Stimulated activated CD4-positive, alpha-beta T cell treated with anti-CD3 and anti-CD28 coated beads, TNF-alpha, amount 100 ng/mL, for 1 hour (primary cell): ENCODE data around the gene LMCD1.

Source experiments
- DNase-seq, 3 donors: peaks; one replicate each; pipeline ENCODE4 v3.0.0-alpha.2; 2020; ENCODE audit warnings: low read depth in 3 of 3, low spot score in 1 of 3

The LMCD1 gene

GRCh38 chr3:8503871-8504610 is 2.4 kb downstream of the LMCD1 start:
- no peak for DNase-seq

- DNase-seq: no peak
These were observed 3.0 kb downstream of the LMCD1 start for GRCh38 chr3:8504611-8504973.

GRCh38 chr3:8505621-8506020 is 4.0 kb downstream of the LMCD1 start:
- DNase-seq: no peak

GRCh38 chr3:8506571-8507061 is 5.0 kb downstream of the LMCD1 start:
- DNase-seq: no peak

- DNase-seq: no peak
These were observed 5.9 kb downstream of the LMCD1 start for GRCh38 chr3:8507496-8507895.

GRCh38 chr3:8509961-8510360 is 8.3 kb downstream of the LMCD1 start:
- no peak for DNase-seq

GRCh38 chr3:8512234-8512633 is 10.6 kb downstream of the LMCD1 start:
- DNase-seq: no peak

- DNase-seq: no peak
These were observed 14.5 kb downstream of the LMCD1 start for GRCh38 chr3:8516047-8516661.

- no peak for DNase-seq
These were observed 15.2 kb downstream of the LMCD1 start for GRCh38 chr3:8516783-8517182.

- DNase-seq: no peak
These were observed 15.9 kb downstream of the LMCD1 start for GRCh38 chr3:8517487-8517886.

GRCh38 chr3:8518138-8518537 is 16.5 kb downstream of the LMCD1 start:
- DNase-seq: no peak

GRCh38 chr3:8519156-8519555 is 17.5 kb downstream of the LMCD1 start:
- no peak for DNase-seq

GRCh38 chr3:8519774-8520448 is 18.3 kb downstream of the LMCD1 start:
- no peak for DNase-seq

GRCh38 chr3:8520816-8521403 is 19.3 kb downstream of the LMCD1 start:
- no peak for DNase-seq

- no peak for DNase-seq
These were observed 21.4 kb downstream of the LMCD1 start for GRCh38 chr3:8523041-8523440.

GRCh38 chr3:8524249-8524648 is 22.6 kb downstream of the LMCD1 start:
- DNase-seq: no peak

GRCh38 chr3:8524656-8525399 is 23.2 kb downstream of the LMCD1 start:
- no peak for DNase-seq

- DNase-seq: no peak
These were observed 24.3 kb downstream of the LMCD1 start for GRCh38 chr3:8525893-8526292.

GRCh38 chr3:8529181-8529637 is 27.6 kb downstream of the LMCD1 start:
- DNase-seq: no peak

GRCh38 chr3:8529738-8530525 is 28.3 kb downstream of the LMCD1 start:
- no peak for DNase-seq
